Measurements from ENCODE around the gene DHRS12. TPM values are rescaled to one million over a fixed set of nuclear protein-coding genes. Genes with fewer than 3 reads are reported as not detected.
A peak's percentile ranks its signal among the peaks of the same experiment; 100 is the strongest.

Gene DHRS12
- total RNA-seq, 1 donor from 2014 or later = 3.3 TPM

- intact Hi-C loops (cut with micrococcal nuclease) = no loop called here
- no peak overlapping the region for H3K27ac Mint-ChIP-seq
- peaks cover 3% of the 10 kb centered on the region for H3K36me3 Mint-ChIP-seq (ENCODE audit: low read depth)
- no peaks in the 10 kb centered on the region for H3K9me3 Mint-ChIP-seq
- DNase-seq (ENCODE audit: low spot score) = no peak
- H3K4me1 Mint-ChIP-seq (ENCODE audit: low read depth) = peaks cover 13% of the 10 kb centered on the region
- no peak overlapping the region for H3K4me3 Mint-ChIP-seq
- no peaks in the 10 kb centered on the region for H3K27me3 Mint-ChIP-seq (ENCODE audit: insufficient read depth)
These were observed 33.8 kb downstream of the DHRS12 start for GRCh38 chr13:51770160-51770559.

GRCh38 chr13:51769455-51770127, 34.4 kb downstream of the DHRS12 start:
- Mint-ChIP-seq H3K9me3 (no peaks in the 10 kb centered on the region), H3K4me3 (no peak overlapping the region), H3K36me3 (ENCODE audit: low read depth) (peaks cover 3% of the 10 kb centered on the region), H3K27me3 (ENCODE audit: insufficient read depth) (no peaks in the 10 kb centered on the region), H3K4me1 (ENCODE audit: low read depth) (peaks cover 18% of the 10 kb centered on the region), H3K27ac (peak overlapping the region; percentile 40)
- DNase-seq (ENCODE audit: low spot score) = no peak
- intact Hi-C loops (cut with micrococcal nuclease) = loop anchor here (10.0 kb wide), 1 partner anchor 155 kb away; no protein-coding TSS in a partner anchor

DNA sequence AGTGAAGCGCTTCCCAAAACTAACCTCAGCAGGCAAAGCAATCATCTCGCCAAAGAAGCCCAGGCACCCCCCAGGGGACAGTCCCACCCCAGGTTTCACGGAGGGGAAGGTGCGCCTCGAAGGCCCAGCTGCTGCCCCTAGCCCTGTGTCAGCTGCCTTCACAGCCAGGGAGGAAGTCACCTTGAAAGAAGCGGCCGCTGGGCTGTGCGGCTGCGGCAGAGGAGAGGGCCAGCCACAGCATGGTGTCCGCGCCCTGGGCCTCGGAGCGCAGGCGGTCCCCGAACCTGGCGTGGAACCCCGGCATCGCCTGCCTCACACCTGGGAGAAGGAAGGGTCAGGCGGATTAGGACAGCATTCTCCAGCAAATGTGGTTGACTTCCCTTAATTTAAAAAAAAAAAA, 35.0 kb downstream of the DHRS12 start:
- no peaks in the 10 kb centered on the region for H3K27me3 Mint-ChIP-seq (ENCODE audit: insufficient read depth)
- H3K4me1 Mint-ChIP-seq (ENCODE audit: low read depth) = peaks cover 24% of the 10 kb centered on the region
- H3K4me3 Mint-ChIP-seq = no peak overlapping the region
- no peaks in the 10 kb centered on the region for H3K9me3 Mint-ChIP-seq
- peaks cover 3% of the 10 kb centered on the region for H3K36me3 Mint-ChIP-seq (ENCODE audit: low read depth)
- no peak for DNase-seq (ENCODE audit: low spot score)
- no peak overlapping the region for H3K27ac Mint-ChIP-seq
- intact Hi-C loops (cut with micrococcal nuclease) = loop anchor here (10.0 kb wide), 1 partner anchor 154 kb away; no protein-coding TSS in a partner anchor

DNA sequence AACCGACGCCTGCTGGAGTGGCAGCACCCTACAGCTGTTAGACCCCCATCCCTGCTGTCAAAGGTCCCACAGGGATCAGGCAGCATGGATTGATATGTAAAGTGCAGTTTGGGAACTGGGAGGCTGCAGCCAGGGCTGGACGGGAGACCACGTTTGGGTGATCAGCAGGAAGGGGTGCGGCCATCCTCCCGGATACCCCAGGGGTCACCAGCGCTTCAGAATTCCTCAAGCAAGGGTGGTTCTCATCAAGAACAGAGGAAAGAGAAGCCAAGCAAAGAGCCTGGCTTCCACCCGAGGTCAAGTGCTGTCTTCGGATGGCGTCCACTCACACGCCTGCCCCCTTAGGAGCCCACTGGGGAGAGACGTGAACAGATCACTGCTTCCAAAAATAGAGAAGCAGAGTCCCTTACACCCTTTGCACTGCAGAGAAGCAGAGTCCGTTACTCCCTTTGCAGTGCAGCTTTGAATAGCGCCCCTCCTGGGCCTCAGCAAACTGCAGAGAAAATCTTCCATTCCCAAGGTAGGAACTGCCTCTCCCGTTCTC, 35.5 kb downstream of the DHRS12 start:
- Mint-ChIP-seq H3K27me3 (ENCODE audit: insufficient read depth) (no peaks in the 10 kb centered on the region), H3K9me3 (no peaks in the 10 kb centered on the region), H3K4me1 (ENCODE audit: low read depth) (peaks cover 28% of the 10 kb centered on the region), H3K27ac (no peak overlapping the region), H3K36me3 (ENCODE audit: low read depth) (peaks cover 3% of the 10 kb centered on the region), H3K4me3 (no peak overlapping the region)
- intact Hi-C loops (cut with micrococcal nuclease) = loop anchor here (10.0 kb wide), 1 partner anchor 154 kb away; no protein-coding TSS in a partner anchor
- no peak for DNase-seq (ENCODE audit: low spot score)

- H3K9me3 Mint-ChIP-seq = no peaks in the 10 kb centered on the region
- peaks cover 41% of the 10 kb centered on the region for H3K4me1 Mint-ChIP-seq (ENCODE audit: low read depth)
- H3K36me3 Mint-ChIP-seq (ENCODE audit: low read depth) = peaks cover 7% of the 10 kb centered on the region
- no peak overlapping the region for H3K27ac Mint-ChIP-seq
- DNase-seq (ENCODE audit: low spot score) = no peak
- H3K27me3 Mint-ChIP-seq (ENCODE audit: insufficient read depth) = no peaks in the 10 kb centered on the region
- intact Hi-C loops (cut with micrococcal nuclease) = loop anchor here (10.0 kb wide), 1 partner anchor 152 kb away; no protein-coding TSS in a partner anchor
- H3K4me3 Mint-ChIP-seq = no peak overlapping the region
These were observed 36.9 kb downstream of the DHRS12 start for GRCh38 chr13:51767100-51767499.

- Mint-ChIP-seq H3K36me3 (ENCODE audit: low read depth) (peaks cover 11% of the 10 kb centered on the region), H3K27me3 (ENCODE audit: insufficient read depth) (no peaks in the 10 kb centered on the region), H3K4me1 (ENCODE audit: low read depth) (peaks cover 41% of the 10 kb centered on the region), H3K27ac (peak overlapping the region; percentile 96), H3K9me3 (no peaks in the 10 kb centered on the region), H3K4me3 (peak overlapping the region; percentile 79)
- intact Hi-C loops (cut with micrococcal nuclease) = loop anchor here (2.0 to 10.0 kb wide), 2 partner anchors 28 to 150 kb away; no protein-coding TSS in a partner anchor
- DNase-seq (ENCODE audit: low spot score) = no peak
These were observed 38.8 kb downstream of the DHRS12 start for GRCh38 chr13:51765142-51765515.

DNA sequence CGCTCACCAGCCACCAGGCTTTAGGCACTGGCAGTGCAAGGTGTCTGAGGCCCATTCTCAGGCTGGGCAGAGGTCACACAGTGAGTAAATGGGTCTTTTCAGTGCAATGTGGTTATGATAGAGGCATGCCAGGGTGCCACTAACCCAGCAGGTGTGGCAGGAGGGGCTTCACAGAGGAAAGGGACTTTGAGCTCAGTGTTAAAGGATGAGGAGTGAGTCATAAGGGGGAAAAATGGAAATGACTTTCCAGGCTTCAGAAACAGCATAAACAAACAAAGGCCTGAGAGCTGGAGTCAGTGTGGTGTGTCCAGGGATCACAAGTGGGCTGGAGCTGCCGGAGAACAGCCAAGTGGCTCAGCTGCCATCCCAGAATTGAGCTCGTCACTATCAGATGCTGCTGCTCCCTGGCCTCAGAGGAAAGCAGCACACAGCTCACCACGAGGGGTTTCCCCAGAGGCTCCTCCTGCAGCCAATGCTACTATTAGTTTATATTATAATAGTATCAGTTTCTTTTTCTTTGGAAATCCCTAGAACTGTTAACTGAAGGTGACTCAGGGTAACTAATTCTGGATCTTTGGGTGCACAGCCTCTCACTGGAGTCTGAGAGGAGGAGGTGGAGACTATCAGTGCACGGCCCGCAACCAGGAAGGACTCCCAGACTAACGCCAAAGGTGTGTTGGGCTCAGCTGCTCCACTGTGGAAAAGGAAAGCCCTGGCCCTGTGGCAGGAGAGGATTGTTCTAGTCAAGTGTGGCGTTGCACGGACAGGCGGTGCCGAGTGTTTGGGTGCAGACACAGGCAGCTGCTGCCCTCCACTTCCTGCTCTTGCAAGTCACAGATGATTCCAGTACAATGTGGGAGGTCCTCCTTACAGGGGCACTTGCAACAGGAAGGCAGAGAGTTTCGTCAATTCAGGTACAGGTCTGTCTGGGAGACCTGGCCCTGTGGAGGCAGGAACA, 39.5 kb downstream of the DHRS12 start:
- H3K9me3 Mint-ChIP-seq = no peaks in the 10 kb centered on the region
- no peaks in the 10 kb centered on the region for H3K27me3 Mint-ChIP-seq (ENCODE audit: insufficient read depth)
- intact Hi-C loops (cut with micrococcal nuclease) = loop anchor here (1.0 to 10.0 kb wide), 7 partner anchors 26 to 311 kb away; partner anchors contain the start of genes INTS6 and WDFY2
- peaks cover 41% of the 10 kb centered on the region for H3K4me1 Mint-ChIP-seq (ENCODE audit: low read depth)
- H3K4me3 Mint-ChIP-seq = peak overlapping the region; percentile 79
- H3K36me3 Mint-ChIP-seq (ENCODE audit: low read depth) = peaks cover 17% of the 10 kb centered on the region
- peak; percentile 43 for DNase-seq (ENCODE audit: low spot score)
- H3K27ac Mint-ChIP-seq = peak overlapping the region; percentile 96

DNA sequence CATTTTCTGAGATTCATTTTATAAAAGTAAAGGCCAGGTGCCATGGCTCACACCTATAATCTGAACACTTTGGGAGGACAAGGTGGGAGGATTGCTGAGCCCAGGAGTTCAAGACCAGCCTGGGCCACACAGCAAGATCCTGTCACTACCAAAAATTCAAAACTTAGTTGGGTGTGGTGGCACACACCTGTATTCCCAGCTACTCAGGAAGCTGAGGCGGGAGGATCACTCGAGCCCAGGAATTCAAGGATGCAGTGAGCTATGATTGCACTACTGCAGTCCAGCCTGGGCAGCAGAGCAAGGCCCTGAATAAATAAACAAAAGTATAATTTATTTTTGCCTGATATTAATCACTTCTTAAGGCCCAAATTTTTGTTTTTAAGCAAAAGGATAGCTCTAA, 40.5 kb downstream of the DHRS12 start:
- Mint-ChIP-seq H3K27me3 (ENCODE audit: insufficient read depth) (no peaks in the 10 kb centered on the region), H3K27ac (no peak overlapping the region), H3K9me3 (no peaks in the 10 kb centered on the region), H3K4me1 (ENCODE audit: low read depth) (peaks cover 41% of the 10 kb centered on the region), H3K36me3 (ENCODE audit: low read depth) (peaks cover 17% of the 10 kb centered on the region), H3K4me3 (no peak overlapping the region)
- no peak for DNase-seq (ENCODE audit: low spot score)
- intact Hi-C loops (cut with micrococcal nuclease) = loop anchor here (10.0 kb wide), 1 partner anchor 149 kb away; no protein-coding TSS in a partner anchor

GRCh38 chr13:51761643-51762350, 42.2 kb downstream of the DHRS12 start:
- Mint-ChIP-seq H3K4me1 (ENCODE audit: low read depth) (peaks cover 41% of the 10 kb centered on the region), H3K27ac (no peak overlapping the region), H3K9me3 (no peaks in the 10 kb centered on the region), H3K36me3 (ENCODE audit: low read depth) (peaks cover 21% of the 10 kb centered on the region), H3K4me3 (no peak overlapping the region), H3K27me3 (ENCODE audit: insufficient read depth) (no peaks in the 10 kb centered on the region)
- intact Hi-C loops (cut with micrococcal nuclease) = loop anchor here (10.0 kb wide), 1 partner anchor 147 kb away; no protein-coding TSS in a partner anchor
- no peak for DNase-seq (ENCODE audit: low spot score)

GRCh38 chr13:51760592-51760991, 43.4 kb downstream of the DHRS12 start:
- Mint-ChIP-seq H3K27me3 (ENCODE audit: insufficient read depth) (no peaks in the 10 kb centered on the region), H3K4me3 (no peak overlapping the region), H3K9me3 (no peaks in the 10 kb centered on the region), H3K27ac (no peak overlapping the region), H3K36me3 (ENCODE audit: low read depth) (peaks cover 18% of the 10 kb centered on the region), H3K4me1 (ENCODE audit: low read depth) (peaks cover 33% of the 10 kb centered on the region)
- no peak for DNase-seq (ENCODE audit: low spot score)
- intact Hi-C loops (cut with micrococcal nuclease) = loop anchor here (10.0 kb wide), 1 partner anchor 146 kb away; no protein-coding TSS in a partner anchor

DNA sequence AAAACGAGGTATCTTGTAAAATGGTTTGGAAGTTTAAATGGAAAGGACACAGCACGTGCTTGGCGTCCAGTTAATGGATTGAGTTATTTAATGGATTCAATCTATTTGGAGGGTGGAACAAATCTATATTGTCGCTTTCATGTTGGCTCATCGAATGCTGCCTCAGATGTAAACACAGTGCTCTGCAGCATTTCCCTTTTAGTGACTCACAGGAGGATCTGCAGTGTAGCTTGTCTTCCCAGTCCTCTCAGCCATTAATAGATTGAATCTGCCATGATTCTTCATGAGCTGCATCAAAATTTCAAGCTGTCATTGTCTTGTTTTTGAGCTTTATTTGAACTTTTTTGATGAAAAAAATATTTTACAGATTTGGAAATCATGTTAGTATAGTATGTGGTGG, 44.7 kb downstream of the DHRS12 start:
- H3K4me3 Mint-ChIP-seq = no peak overlapping the region
- intact Hi-C loops (cut with micrococcal nuclease) = no loop called here
- H3K36me3 Mint-ChIP-seq (ENCODE audit: low read depth) = peaks cover 20% of the 10 kb centered on the region
- no peaks in the 10 kb centered on the region for H3K27me3 Mint-ChIP-seq (ENCODE audit: insufficient read depth)
- H3K4me1 Mint-ChIP-seq (ENCODE audit: low read depth) = peaks cover 19% of the 10 kb centered on the region
- H3K9me3 Mint-ChIP-seq = no peaks in the 10 kb centered on the region
- no peak for DNase-seq (ENCODE audit: low spot score)
- H3K27ac Mint-ChIP-seq = no peak overlapping the region

DNA sequence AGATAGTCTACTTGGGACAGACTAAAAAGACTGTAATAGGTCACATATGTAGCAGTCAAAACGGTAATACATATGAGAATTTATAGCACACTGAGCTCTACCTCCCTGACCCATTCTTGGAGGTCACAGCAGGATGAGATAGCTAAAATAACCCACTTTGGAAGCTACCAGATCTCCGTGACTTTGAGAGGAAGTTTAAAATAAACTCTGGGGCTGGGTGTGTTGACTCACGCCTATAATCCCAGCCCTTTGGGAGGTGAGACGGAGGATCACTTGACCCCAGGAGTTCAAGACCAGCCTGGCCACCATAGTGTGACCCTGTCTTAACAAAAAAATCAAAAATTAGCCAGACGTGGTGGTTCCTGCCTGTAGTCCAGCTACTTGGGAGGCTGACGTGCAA, 45.3 kb downstream of the DHRS12 start:
- Mint-ChIP-seq H3K27ac (no peak overlapping the region), H3K9me3 (no peaks in the 10 kb centered on the region), H3K4me1 (ENCODE audit: low read depth) (peaks cover 14% of the 10 kb centered on the region), H3K27me3 (ENCODE audit: insufficient read depth) (no peaks in the 10 kb centered on the region), H3K4me3 (no peak overlapping the region), H3K36me3 (ENCODE audit: low read depth) (peaks cover 23% of the 10 kb centered on the region)
- no peak for DNase-seq (ENCODE audit: low spot score)
- intact Hi-C loops (cut with micrococcal nuclease) = no loop called here
